Measurements from ENCODE around the gene STMN1.

STMN1 gene

GRCh38 chr1:25902462-25902861 is 3.8 kb downstream of the STMN1 start:
- DNase-seq (ENCODE audit: low read depth): no peak
- no peak for TF ChIP-seq CTCF (conservative IDR thresholded peaks at IDR 0.05; ENCODE audit: low read depth, low read length)
- no peak overlapping the region for H3K4me3 ChIP-seq (ENCODE audit: low read length)

GRCh38 chr1:25900219-25900618 is 6.0 kb downstream of the STMN1 start:
- TF ChIP-seq CTCF (conservative IDR thresholded peaks at IDR 0.05; ENCODE audit: low read depth, low read length): no peak
- DNase-seq (ENCODE audit: low read depth): no peak
- no peak overlapping the region for H3K4me3 ChIP-seq (ENCODE audit: low read length)

- H3K4me3 ChIP-seq (ENCODE audit: low read length): no peak overlapping the region
- no peak for DNase-seq (ENCODE audit: low read depth)
- no peak for TF ChIP-seq CTCF (conservative IDR thresholded peaks at IDR 0.05; ENCODE audit: low read depth, low read length)
Observed at GRCh38 chr1:25899792-25900191, 6.4 kb downstream of the STMN1 start.

GRCh38 chr1:25898223-25899015 is 7.8 kb downstream of the STMN1 start:
- H3K4me3 ChIP-seq (ENCODE audit: low read length): no peak overlapping the region
- no peak for TF ChIP-seq CTCF (conservative IDR thresholded peaks at IDR 0.05; ENCODE audit: low read depth, low read length)
- DNase-seq (ENCODE audit: low read depth): no peak

- H3K4me3 ChIP-seq (ENCODE audit: low read length): no peak overlapping the region
- DNase-seq (ENCODE audit: low read depth): no peak
- TF ChIP-seq CTCF (conservative IDR thresholded peaks at IDR 0.05; ENCODE audit: low read depth, low read length): no peak
Observed at GRCh38 chr1:25897754-25898153, 8.5 kb downstream of the STMN1 start.

- no peak overlapping the region for H3K4me3 ChIP-seq (ENCODE audit: low read length)
- DNase-seq (ENCODE audit: low read depth): no peak
- TF ChIP-seq CTCF (conservative IDR thresholded peaks at IDR 0.05; ENCODE audit: low read depth, low read length): no peak
Observed at GRCh38 chr1:25896266-25896665, 10.0 kb downstream of the STMN1 start.

- peak; percentile 97 for TF ChIP-seq CTCF (conservative IDR thresholded peaks at IDR 0.05; ENCODE audit: low read depth, low read length)
- DNase-seq (ENCODE audit: low read depth): peak; percentile 72
- no peak overlapping the region for H3K4me3 ChIP-seq (ENCODE audit: low read length)
Observed at GRCh38 chr1:25895365-25895990, 10.7 kb downstream of the STMN1 start.
